Measurements from ENCODE around the gene NAIF1. TPM values are rescaled to one million over a fixed set of nuclear protein-coding genes. Genes with fewer than 3 reads are reported as not detected.

The NAIF1 gene
- total and polyA plus RNA-seq, 10 of the 15 experiments (the other 5 are each of a cell fraction or from before 2014, with no cell fraction given): 2.4 to 14.2 (median 7.1) TPM

GRCh38 chr9:128066713-128067644 is at the start of gene NAIF1 (continued):
- TF ChIP-seq KLF5 (IDR thresholded peaks at IDR 0.05; ENCODE audit: partially characterized antibody) (peak; percentile 98), ELK1 (IDR thresholded peaks at IDR 0.05; ENCODE audit: low read depth, low read length) (peak; percentile 46; the same call in 1 of the 2 replicates), FOS (IDR thresholded peaks at IDR 0.05; ENCODE audit: borderline replicate concordance, extremely low read depth, insufficient read length) (peak; percentile 98), TAF1 (IDR thresholded peaks at IDR 0.05; ENCODE audit: borderline replicate concordance, low read depth, low read length) (peak; percentile 28; the same call in 1 of the 2 replicates), GATAD2B (conservative IDR thresholded peaks at IDR 0.05; ENCODE audit: low read depth) (peak; percentile 57; the same call in 1 of the 2 replicates), FOXM1 (IDR thresholded peaks at IDR 0.05; ENCODE audit: low read depth, low read length) (no peak), ZNF687 (IDR thresholded peaks at IDR 0.05) (peak; percentile 74; the same call in 1 of the 2 replicates), SMC3 (IDR thresholded peaks at IDR 0.05; ENCODE audit: borderline replicate concordance, low read length) (no peak), MTA2 (IDR thresholded peaks at IDR 0.05; ENCODE audit: low read depth) (no peak), SPI1 (IDR thresholded peaks at IDR 0.05; ENCODE audit: borderline replicate concordance, insufficient read depth, low read depth, low read length) (peak; percentile 83; the same call in 1 of the 2 replicates), ATF7 (IDR thresholded peaks at IDR 0.05; ENCODE audit: low read depth) (peak; percentile 85; the same call in 1 of the 2 replicates), SMARCA5 (IDR thresholded peaks at IDR 0.05) (0 out of 2 replicates have a peak, but pooled peaks have one; percentile 20), IKZF2 (IDR thresholded peaks at IDR 0.05) (peak; percentile 14 to 76; a peak in 3 of 4 replicates), SIN3A (IDR thresholded peaks at IDR 0.05; ENCODE audit: low read depth, low read length) (peak; percentile 53; the same call in 1 of the 2 replicates), SREBF1 (IDR thresholded peaks at IDR 0.05; ENCODE audit: low read length) (peak; percentile 69; the same call in 1 of the 2 replicates), HSF1 (IDR thresholded peaks at IDR 0.05; ENCODE audit: low read depth, low read length) (peak; percentile 36; the same call in 1 of the 2 replicates), PML (IDR thresholded peaks at IDR 0.05; ENCODE audit: low read length) (no peak), MLLT1 (IDR thresholded peaks at IDR 0.05) (peak; percentile 99), SMAD1 (IDR thresholded peaks at IDR 0.05; ENCODE audit: low read depth, partially characterized antibody) (peak; percentile 37)
